Endothelial cell of umbilical vein (primary cell): Measurements from ENCODE around the gene SLCO3A1. TPM values are rescaled to one million over a fixed set of nuclear protein-coding genes. Genes with fewer than 3 reads are reported as not detected.

Source experiments
- BruUV-seq: library from RNA; stranded (reverse); fragments of 400-500 nt; replicated peaks from 2 replicates; lab custom pipeline; 2021; lab: Mats Ljungman, UMichigan
- CTCF ChIA-PET: fragments of 300-600, 350-600 bp; sonication (Branson Sonifier 250); formaldehyde crosslinking; loops from one replicate; lab custom pipeline; 2021; ENCODE audit warnings: antibody characterized with exemption, inconsistent platforms; lab: Charles Lee
- POLR2A ChIA-PET: fragments of 300-600, 350-600 bp; sonication (Branson Sonifier 250); formaldehyde crosslinking; loops from one replicate; lab custom pipeline; 2021; ENCODE audit warnings: antibody characterized with exemption, inconsistent platforms; lab: Charles Lee
- DNase-seq: peaks from one replicate; pipeline ENCODE4 v3.0.0-alpha.2; 2011; ENCODE audit warnings: low read depth, low spot score
- FAIRE-seq: peaks from 2 replicates; lab custom pipeline; 2011; peaks lifted over from hg19 to GRCh38; lab: Jason Lieb, UNC
- H2AFZ ChIP-seq: 2 replicates; pipeline ENCODE4 v1.6.0; 2012; ENCODE audit warnings: low read depth, low read length, control low read depth, inconsistent platforms
- H3K27ac ChIP-seq: 2 replicates; pipeline ENCODE4 v1.5.1; 2011; ENCODE audit warnings: low read depth, mild to moderate bottlenecking, control low read depth, low read length, moderate library complexity; ENCODE audit not compliant: insufficient read depth
- H3K27me3 ChIP-seq, 2 experiments: 2 replicates each; pipeline versions ENCODE4 v1.6.0 to v1.6.1; 2011; ENCODE audit warnings: low read length in 2 of 2, mixed read lengths in 1 of 2; ENCODE audit not compliant: control insufficient read depth in 2 of 2, insufficient read depth in 2 of 2
- H3K36me3 ChIP-seq, 2 experiments: 2 replicates in 1 of 2; 3 replicates in 1 of 2; pipeline ENCODE4 v1.5.1; 2011; ENCODE audit warnings: low read length in 2 of 2, mild to moderate bottlenecking in 1 of 2, moderate library complexity in 1 of 2; ENCODE audit not compliant: control insufficient read depth in 2 of 2, insufficient read depth in 2 of 2; ENCODE audit errors: extremely low read depth in 1 of 2
- H3K4me1 ChIP-seq: 3 replicates; pipeline ENCODE4 v1.5.1; 2011; ENCODE audit warnings: mild to moderate bottlenecking, low read length; ENCODE audit not compliant: control insufficient read depth, insufficient read depth; ENCODE audit errors: extremely low read depth
- H3K4me2 ChIP-seq: 2 replicates; pipeline ENCODE4 v1.6.1; 2011; ENCODE audit warnings: low read length, control low read depth, mixed read lengths; ENCODE audit not compliant: insufficient read depth
- H3K4me3 ChIP-seq, 3 experiments: fragments of 200-600 bp in 1 of 3; sonication (generic), shearing (Covaris generic) in 1 of 3; replicated peaks in 1 of 3; 2 replicates each; pipeline ENCODE4 v1.5.1; 2011 to 2016; ENCODE audit warnings: control low read depth in 3 of 3, low read length in 3 of 3, mild to moderate bottlenecking in 2 of 3, inconsistent platforms in 1 of 3, low read depth in 1 of 3, moderate library complexity in 1 of 3; ENCODE audit not compliant: insufficient read depth in 1 of 3
- H3K79me2 ChIP-seq: 2 replicates; pipeline ENCODE4 v1.6.0; 2012; ENCODE audit warnings: low read length, inconsistent platforms; ENCODE audit not compliant: control insufficient read depth, insufficient read depth
- H3K9ac ChIP-seq: replicated peaks from 2 replicates; pipeline ENCODE3; 2011; ENCODE audit warnings: low read length, control low read depth; ENCODE audit not compliant: insufficient read depth; ENCODE audit errors: extremely low read depth
- H3K9me1 ChIP-seq: replicated peaks from 3 replicates; pipeline ENCODE4 v1.6.0; 2011; ENCODE audit warnings: mild to moderate bottlenecking, low read length; ENCODE audit not compliant: control insufficient read depth, insufficient read depth; ENCODE audit errors: extremely low read depth
- H3K9me3 ChIP-seq: replicated peaks from 2 replicates; pipeline ENCODE4 v1.5.1; 2012; ENCODE audit warnings: low read length, inconsistent platforms; ENCODE audit not compliant: control insufficient read depth, insufficient read depth
- H4K20me1 ChIP-seq: replicated peaks from 2 replicates; pipeline ENCODE3; 2011; ENCODE audit warnings: mild to moderate bottlenecking, low read length; ENCODE audit not compliant: control insufficient read depth, insufficient read depth; ENCODE audit errors: extremely low read depth
- CTCF ChIP-seq, 2 donors: IDR thresholded peaks; 1 replicate in 1 of 2; 2 replicates in 1 of 2; pipeline ENCODE4 v1.5.1; 2011; ENCODE audit warnings: low read length in 2 of 2, mild to moderate bottlenecking in 2 of 2, moderate library complexity in 2 of 2, control low read depth in 1 of 2, inconsistent platforms in 1 of 2, low read depth in 1 of 2; ENCODE audit not compliant: insufficient read depth in 1 of 2; ENCODE audit errors: extremely low read depth in 1 of 2
- EZH2 ChIP-seq: IDR thresholded peaks from 2 replicates; pipeline ENCODE4 v1.6.1; 2012; ENCODE audit warnings: borderline replicate concordance, low read depth, mild to moderate bottlenecking, moderate library complexity, low read length, inconsistent platforms; ENCODE audit not compliant: severe bottlenecking
- FOS ChIP-seq: IDR thresholded peaks from 2 replicates; pipeline ENCODE4 v1.6.1; 2011; ENCODE audit warnings: mild to moderate bottlenecking, low read length, moderate library complexity, borderline replicate concordance; ENCODE audit not compliant: insufficient read depth
- GATA2 ChIP-seq: IDR thresholded peaks from 2 replicates; pipeline ENCODE4 v1.7.0; 2011; ENCODE audit warnings: low read depth, mild to moderate bottlenecking, moderate library complexity, mixed read lengths, low read length; ENCODE audit not compliant: insufficient read length, insufficient read depth
- JUN ChIP-seq: IDR thresholded peaks from 2 replicates; pipeline ENCODE4 v1.6.1; 2011; ENCODE audit warnings: borderline replicate concordance, low read depth; ENCODE audit not compliant: insufficient read length, insufficient read depth
- MYC ChIP-seq: IDR thresholded peaks from one replicate; pipeline ENCODE4 v1.6.1; 2011; ENCODE audit warnings: mild to moderate bottlenecking, low read depth, low read length
- POLR2A ChIP-seq: IDR thresholded peaks from 2 replicates; pipeline ENCODE4 v1.6.1; 2012; ENCODE audit warnings: low read depth, mild to moderate bottlenecking, control low read depth, low read length
- dilution Hi-C: fragments of 300-500 bp; cut with MboI; formaldehyde crosslinking; loops from one replicate; pipeline ENCODE4 v1.15.0; 2019; ENCODE audit warnings: low sequenced_read_pairs; ENCODE audit not compliant: extremely low pct_ligation_motif_present
- intact Hi-C: fragments of 100-400 bp; cut with micrococcal nuclease; formaldehyde crosslinking; loops from one replicate; pipeline ENCODE4 v1.10.0; 2022
- polyA plus RNA-seq, 4 experiments: library from polyadenylated mRNA; depleted of rRNA in 3 of 4; stranded (reverse) in 3 of 4; unstranded in 1 of 4; fragments of >200 nt; gene quantifications; 2 replicates each; pipeline versions ENCODE4 v1.2.1 to v1.2.3, GENCODE V29; 2011 to 2012; ENCODE audit warnings: missing spikeins in 1 of 4
- total RNA-seq: library from RNA; stranded (reverse); gene quantifications from 2 replicates; pipeline ENCODE4 v1.2.3, GENCODE V29; 2021
- TF ChIP-seq, protein P1 (sequence below): IDR thresholded peaks from 2 replicates; pipeline ENCODE4 v1.6.1; 2011; ENCODE audit not compliant: insufficient read depth, insufficient read length

Gene SLCO3A1
- total and polyA plus RNA-seq, 2 donors (not counting 3 experiments of a cell fraction or from before 2014, with no cell fraction given), result 0.88 to 0.92 TPM

GRCh38 chr15:92029767-92030166 lies 176.3 kb downstream of the SLCO3A1 start:
- H3K9me3 ChIP-seq, result peaks cover 1% of the 10 kb centered on the region
- H4K20me1 ChIP-seq, result no peaks in the 10 kb centered on the region
- no peaks in the 10 kb centered on the region for H3K79me2 ChIP-seq
- dilution Hi-C loops (no loop called here), intact Hi-C loops (no loop called here)
- BruUV-seq, result no TSS peak
- H2AFZ ChIP-seq, result no peak overlapping the region
- no peak overlapping the region for H3K4me2 ChIP-seq
- H3K4me1 ChIP-seq, result no peaks in the 10 kb centered on the region
- no peak for DNase-seq
- H3K9me1 ChIP-seq, result no peaks in the 10 kb centered on the region
- no peak overlapping the region for H3K27ac ChIP-seq
- H3K27me3 ChIP-seq, result no peaks in the 10 kb centered on the region
- FAIRE-seq, result no peak
- H3K9ac ChIP-seq, result no peak overlapping the region
- ChIA-PET CTCF (no interaction called here), POLR2A (no interaction called here)
- TF ChIP-seq EZH2 (no peak), JUN (no peak), CTCF (IDR thresholded peaks at IDR 0.05; ENCODE audit: extremely low read depth in 1 of 2, insufficient read depth in 1 of 2, low read depth in 1 of 2, low read length in 2 of 2) (no peak), FOS (no peak)
- TF ChIP-seq, protein P1, sequence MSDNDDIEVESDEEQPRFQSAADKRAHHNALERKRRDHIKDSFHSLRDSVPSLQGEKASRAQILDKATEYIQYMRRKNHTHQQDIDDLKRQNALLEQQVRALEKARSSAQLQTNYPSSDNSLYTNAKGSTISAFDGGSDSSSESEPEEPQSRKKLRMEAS, result no peak
- H3K36me3 ChIP-seq, result no peaks in the 10 kb centered on the region
- H3K4me3 ChIP-seq, result no peak overlapping the region

GRCh38 chr15:92033314-92033713 lies 179.8 kb downstream of the SLCO3A1 start:
- Histone ChIP-seq H3K79me2 (no peaks in the 10 kb centered on the region), H3K4me3 (no peak overlapping the region), H3K9me3 (peaks cover 1% of the 10 kb centered on the region), H4K20me1 (no peaks in the 10 kb centered on the region), H3K4me2 (no peak overlapping the region), H3K27me3 (no peaks in the 10 kb centered on the region), H3K36me3 (no peaks in the 10 kb centered on the region), H3K4me1 (no peaks in the 10 kb centered on the region), H3K9ac (no peak overlapping the region), H3K27ac (no peak overlapping the region), H2AFZ (no peak overlapping the region), H3K9me1 (no peaks in the 10 kb centered on the region)
- no TSS peak for BruUV-seq
- TF ChIP-seq FOS (no peak), MYC (no peak), CTCF (IDR thresholded peaks at IDR 0.05; ENCODE audit: extremely low read depth in 1 of 2, insufficient read depth in 1 of 2, low read depth in 1 of 2, low read length in 2 of 2) (no peak), GATA2 (no peak), POLR2A (no peak)
- TF ChIP-seq, protein P1, result no peak
- DNase-seq (no peak), FAIRE-seq (no peak)
- CTCF ChIA-PET, result no interaction called here
- POLR2A ChIA-PET, result no interaction called here
- intact Hi-C loops, result no loop called here
- dilution Hi-C loops, result no loop called here
